Panc1 (cell line): ENCODE results near the gene CADM1.

Experiments used
- POLR2AphosphoS5 ChIP-seq: IDR thresholded peaks from 2 replicates; pipeline ENCODE4 v1.6.1; 2012; ENCODE audit warnings: mild to moderate bottlenecking, low read depth, low read length, moderate library complexity
- TCF7L2 ChIP-seq: IDR thresholded peaks from 2 replicates; pipeline ENCODE4 v1.6.1; 2011; ENCODE audit warnings: mild to moderate bottlenecking, low read depth, low read length, inconsistent platforms
- TF ChIP-seq, protein P1 (sequence below): fragments of 450-650 bp; IDR thresholded peaks from 2 replicates; pipeline ENCODE4 v1.5.1; 2017; ENCODE audit warnings: mild to moderate bottlenecking
- TF ChIP-seq, protein P2 (sequence below), 2 experiments: IDR thresholded peaks; 2 replicates each; pipeline ENCODE4 v1.6.1; 2011 to 2012; ENCODE audit warnings: low read depth in 2 of 2, control low read depth in 1 of 2, low read length in 1 of 2, mild to moderate bottlenecking in 1 of 2, moderate library complexity in 1 of 2; ENCODE audit not compliant: insufficient read depth in 1 of 2

DNA sequence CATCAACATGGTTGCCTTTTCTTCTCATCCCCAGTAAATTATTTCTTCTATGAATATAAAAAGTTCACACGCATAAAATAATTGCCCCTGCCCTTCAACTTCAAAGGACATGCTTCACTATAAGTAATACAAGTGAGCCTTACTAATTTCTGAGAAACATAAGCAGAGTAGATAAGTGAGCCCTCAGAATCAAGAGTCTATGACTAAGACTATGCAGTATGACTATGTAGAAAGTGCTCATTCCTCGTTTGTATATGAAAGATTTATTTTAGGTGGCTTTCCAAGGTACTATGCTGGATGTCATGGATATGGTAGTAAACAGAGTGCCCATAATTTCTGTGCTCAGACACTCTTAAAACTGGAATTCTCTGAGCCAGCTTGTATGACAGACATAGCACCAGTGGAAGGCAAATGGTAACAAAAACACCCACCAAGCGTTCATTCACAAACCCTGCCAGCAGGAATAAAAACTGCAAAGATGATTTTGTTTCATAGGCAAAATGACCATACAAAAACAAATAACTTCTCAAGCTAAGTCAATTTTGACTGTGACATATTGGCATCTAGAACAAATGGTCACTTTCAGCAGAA lies 189.8 kb downstream of the CADM1 start:
- TF ChIP-seq, protein P1, sequence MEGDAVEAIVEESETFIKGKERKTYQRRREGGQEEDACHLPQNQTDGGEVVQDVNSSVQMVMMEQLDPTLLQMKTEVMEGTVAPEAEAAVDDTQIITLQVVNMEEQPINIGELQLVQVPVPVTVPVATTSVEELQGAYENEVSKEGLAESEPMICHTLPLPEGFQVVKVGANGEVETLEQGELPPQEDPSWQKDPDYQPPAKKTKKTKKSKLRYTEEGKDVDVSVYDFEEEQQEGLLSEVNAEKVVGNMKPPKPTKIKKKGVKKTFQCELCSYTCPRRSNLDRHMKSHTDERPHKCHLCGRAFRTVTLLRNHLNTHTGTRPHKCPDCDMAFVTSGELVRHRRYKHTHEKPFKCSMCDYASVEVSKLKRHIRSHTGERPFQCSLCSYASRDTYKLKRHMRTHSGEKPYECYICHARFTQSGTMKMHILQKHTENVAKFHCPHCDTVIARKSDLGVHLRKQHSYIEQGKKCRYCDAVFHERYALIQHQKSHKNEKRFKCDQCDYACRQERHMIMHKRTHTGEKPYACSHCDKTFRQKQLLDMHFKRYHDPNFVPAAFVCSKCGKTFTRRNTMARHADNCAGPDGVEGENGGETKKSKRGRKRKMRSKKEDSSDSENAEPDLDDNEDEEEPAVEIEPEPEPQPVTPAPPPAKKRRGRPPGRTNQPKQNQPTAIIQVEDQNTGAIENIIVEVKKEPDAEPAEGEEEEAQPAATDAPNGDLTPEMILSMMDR: no peak
- TF ChIP-seq, protein P2, sequence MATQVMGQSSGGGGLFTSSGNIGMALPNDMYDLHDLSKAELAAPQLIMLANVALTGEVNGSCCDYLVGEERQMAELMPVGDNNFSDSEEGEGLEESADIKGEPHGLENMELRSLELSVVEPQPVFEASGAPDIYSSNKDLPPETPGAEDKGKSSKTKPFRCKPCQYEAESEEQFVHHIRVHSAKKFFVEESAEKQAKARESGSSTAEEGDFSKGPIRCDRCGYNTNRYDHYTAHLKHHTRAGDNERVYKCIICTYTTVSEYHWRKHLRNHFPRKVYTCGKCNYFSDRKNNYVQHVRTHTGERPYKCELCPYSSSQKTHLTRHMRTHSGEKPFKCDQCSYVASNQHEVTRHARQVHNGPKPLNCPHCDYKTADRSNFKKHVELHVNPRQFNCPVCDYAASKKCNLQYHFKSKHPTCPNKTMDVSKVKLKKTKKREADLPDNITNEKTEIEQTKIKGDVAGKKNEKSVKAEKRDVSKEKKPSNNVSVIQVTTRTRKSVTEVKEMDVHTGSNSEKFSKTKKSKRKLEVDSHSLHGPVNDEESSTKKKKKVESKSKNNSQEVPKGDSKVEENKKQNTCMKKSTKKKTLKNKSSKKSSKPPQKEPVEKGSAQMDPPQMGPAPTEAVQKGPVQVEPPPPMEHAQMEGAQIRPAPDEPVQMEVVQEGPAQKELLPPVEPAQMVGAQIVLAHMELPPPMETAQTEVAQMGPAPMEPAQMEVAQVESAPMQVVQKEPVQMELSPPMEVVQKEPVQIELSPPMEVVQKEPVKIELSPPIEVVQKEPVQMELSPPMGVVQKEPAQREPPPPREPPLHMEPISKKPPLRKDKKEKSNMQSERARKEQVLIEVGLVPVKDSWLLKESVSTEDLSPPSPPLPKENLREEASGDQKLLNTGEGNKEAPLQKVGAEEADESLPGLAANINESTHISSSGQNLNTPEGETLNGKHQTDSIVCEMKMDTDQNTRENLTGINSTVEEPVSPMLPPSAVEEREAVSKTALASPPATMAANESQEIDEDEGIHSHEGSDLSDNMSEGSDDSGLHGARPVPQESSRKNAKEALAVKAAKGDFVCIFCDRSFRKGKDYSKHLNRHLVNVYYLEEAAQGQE (IDR thresholded peaks at IDR 0.05; ENCODE audit: insufficient read depth in 1 of 2, low read depth in 2 of 2, low read length in 1 of 2): no peak
- TF ChIP-seq POLR2AphosphoS5: no peak
- TF ChIP-seq TCF7L2: no peak
